ENCODE data around the gene ITSN2. TPM values are rescaled to one million over a fixed set of nuclear protein-coding genes. Genes with fewer than 3 reads are reported as not detected.

Gene ITSN2
- total and polyA plus RNA-seq, 4 donors, result 34.3 to 77.2 (median 54.5) TPM

DNA sequence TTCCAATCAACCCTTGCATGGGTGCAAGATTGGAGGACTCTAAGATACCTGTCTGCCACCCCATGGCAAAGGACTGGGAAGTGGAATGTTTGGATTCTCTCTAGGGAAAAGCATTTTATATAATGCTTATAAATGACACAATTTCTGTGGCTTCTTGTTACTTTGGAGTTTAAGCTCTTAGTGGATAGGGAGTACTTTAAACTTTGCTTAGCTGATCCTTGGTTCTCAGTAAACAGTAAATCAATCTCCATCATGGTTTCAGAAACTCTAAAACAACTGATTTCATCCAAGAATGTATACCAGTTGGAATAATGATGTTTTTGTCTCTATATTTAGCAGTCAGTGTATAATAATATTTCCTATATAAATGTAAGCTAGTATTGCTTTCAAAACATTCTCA lies 199.6 kb downstream of the ITSN2 start:
- no peaks in the 10 kb centered on the region for H3K4me1 ChIP-seq (ENCODE audit: control insufficient read depth in 5 of 5, insufficient read depth in 5 of 5, low read length in 5 of 5)
- H3K4me3 ChIP-seq, result no peak overlapping the region
- TF ChIP-seq, protein P1, sequence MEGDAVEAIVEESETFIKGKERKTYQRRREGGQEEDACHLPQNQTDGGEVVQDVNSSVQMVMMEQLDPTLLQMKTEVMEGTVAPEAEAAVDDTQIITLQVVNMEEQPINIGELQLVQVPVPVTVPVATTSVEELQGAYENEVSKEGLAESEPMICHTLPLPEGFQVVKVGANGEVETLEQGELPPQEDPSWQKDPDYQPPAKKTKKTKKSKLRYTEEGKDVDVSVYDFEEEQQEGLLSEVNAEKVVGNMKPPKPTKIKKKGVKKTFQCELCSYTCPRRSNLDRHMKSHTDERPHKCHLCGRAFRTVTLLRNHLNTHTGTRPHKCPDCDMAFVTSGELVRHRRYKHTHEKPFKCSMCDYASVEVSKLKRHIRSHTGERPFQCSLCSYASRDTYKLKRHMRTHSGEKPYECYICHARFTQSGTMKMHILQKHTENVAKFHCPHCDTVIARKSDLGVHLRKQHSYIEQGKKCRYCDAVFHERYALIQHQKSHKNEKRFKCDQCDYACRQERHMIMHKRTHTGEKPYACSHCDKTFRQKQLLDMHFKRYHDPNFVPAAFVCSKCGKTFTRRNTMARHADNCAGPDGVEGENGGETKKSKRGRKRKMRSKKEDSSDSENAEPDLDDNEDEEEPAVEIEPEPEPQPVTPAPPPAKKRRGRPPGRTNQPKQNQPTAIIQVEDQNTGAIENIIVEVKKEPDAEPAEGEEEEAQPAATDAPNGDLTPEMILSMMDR (IDR thresholded peaks at IDR 0.05; ENCODE audit: control extremely low read depth, extremely low read depth), result no peak
- no peak overlapping the region for H3K9ac ChIP-seq (ENCODE audit: insufficient read depth in 1 of 2, low read length in 2 of 2)
- no peaks in the 10 kb centered on the region for H3K9me3 ChIP-seq (ENCODE audit: control insufficient read depth in 4 of 4, insufficient read depth in 3 of 4, low read length in 3 of 4)
- no peak for ATAC-seq (ENCODE audit: insufficient read depth, low FRiP score)
- H3K36me3 ChIP-seq (ENCODE audit: control insufficient read depth in 4 of 4, insufficient read depth in 4 of 4, low read length in 4 of 4), result peaks cover 0 to 6% (median under 1%) of the 10 kb centered on the region in 4 donors
- no peak for DNase-seq
- H3K27me3 ChIP-seq (ENCODE audit: control insufficient read depth in 3 of 3, insufficient read depth in 3 of 3, low read length in 2 of 3), result no peaks in the 10 kb centered on the region
- H3K27ac ChIP-seq (ENCODE audit: low read depth in 1 of 2, low read length in 1 of 2), result no peak overlapping the region

DNA sequence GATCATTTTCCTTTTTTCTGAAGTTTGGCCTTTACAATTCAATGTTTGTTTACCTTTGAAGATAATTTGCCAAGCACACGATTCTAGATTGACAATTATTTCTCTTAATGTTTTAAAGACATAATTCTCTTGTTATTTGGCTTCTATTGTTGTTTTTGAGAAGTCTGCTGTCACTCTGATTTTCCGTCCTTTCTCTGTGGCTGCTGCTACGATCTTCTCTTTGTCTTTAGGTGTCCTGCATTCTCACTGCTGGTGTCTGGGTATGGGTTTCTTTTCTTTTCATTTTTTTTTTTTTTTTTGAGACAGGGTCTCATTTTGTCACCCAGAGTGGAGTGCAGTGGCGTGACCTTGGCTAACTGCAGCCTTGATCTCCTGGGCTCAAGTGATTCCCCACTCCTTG lies 200.6 kb downstream of the ITSN2 start:
- ATAC-seq (ENCODE audit: insufficient read depth, low FRiP score), result no peak
- no peaks in the 10 kb centered on the region for H3K4me1 ChIP-seq (ENCODE audit: control insufficient read depth in 5 of 5, insufficient read depth in 5 of 5, low read length in 5 of 5)
- WGBS, 2 donors, result 94 to 96% methylated on average over 4 of the region's 4 CpGs
- TF ChIP-seq, protein P1 (IDR thresholded peaks at IDR 0.05; ENCODE audit: control extremely low read depth, extremely low read depth), result no peak
- H3K9me3 ChIP-seq (ENCODE audit: control insufficient read depth in 4 of 4, insufficient read depth in 3 of 4, low read length in 3 of 4), result no peaks in the 10 kb centered on the region
- H3K36me3 ChIP-seq (ENCODE audit: control insufficient read depth in 4 of 4, insufficient read depth in 4 of 4, low read length in 4 of 4), result peaks cover 0 to 6% (median under 1%) of the 10 kb centered on the region in 4 donors
- no peak overlapping the region for H3K9ac ChIP-seq (ENCODE audit: insufficient read depth in 1 of 2, low read length in 2 of 2)
- no peak for DNase-seq
- no peaks in the 10 kb centered on the region for H3K27me3 ChIP-seq (ENCODE audit: control insufficient read depth in 3 of 3, insufficient read depth in 3 of 3, low read length in 2 of 3)
- H3K27ac ChIP-seq (ENCODE audit: low read depth in 1 of 2, low read length in 1 of 2), result no peak overlapping the region
- H3K4me3 ChIP-seq, result no peak overlapping the region

DNA sequence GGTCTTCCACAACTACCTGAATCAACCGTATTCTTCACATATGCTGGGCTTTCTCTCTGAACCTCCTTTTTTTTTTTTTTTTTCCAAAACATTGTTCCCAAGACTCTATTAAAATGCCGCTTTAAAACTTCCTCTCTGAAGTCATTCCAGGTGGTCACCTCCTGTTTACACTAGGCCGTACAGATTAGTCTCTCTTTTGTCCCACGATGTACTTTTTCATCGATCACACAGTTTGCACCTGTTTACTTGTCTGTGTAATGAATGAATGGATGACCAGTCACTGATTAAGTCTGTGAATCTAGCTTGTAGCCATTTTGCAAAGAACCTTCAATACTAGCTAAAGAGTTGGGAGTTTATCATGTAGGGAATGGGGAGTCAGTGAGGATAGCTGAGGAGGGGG lies 202.2 kb downstream of the ITSN2 start:
- no peak for ATAC-seq (ENCODE audit: insufficient read depth, low FRiP score)
- no peaks in the 10 kb centered on the region for H3K9me3 ChIP-seq (ENCODE audit: control insufficient read depth in 4 of 4, insufficient read depth in 3 of 4, low read length in 3 of 4)
- H3K4me1 ChIP-seq (ENCODE audit: control insufficient read depth in 5 of 5, insufficient read depth in 5 of 5, low read length in 5 of 5), result no peaks in the 10 kb centered on the region
- 78 to 84% methylated on average over 5 of the region's 5 CpGs for WGBS, 2 donors
- H3K27ac ChIP-seq (ENCODE audit: low read depth in 1 of 2, low read length in 1 of 2), result no peak overlapping the region
- H3K27me3 ChIP-seq (ENCODE audit: control insufficient read depth in 3 of 3, insufficient read depth in 3 of 3, low read length in 2 of 3), result no peaks in the 10 kb centered on the region
- H3K9ac ChIP-seq (ENCODE audit: insufficient read depth in 1 of 2, low read length in 2 of 2), result no peak overlapping the region
- DNase-seq, result no peak
- H3K4me3 ChIP-seq, result no peak overlapping the region
- TF ChIP-seq, protein P1 (IDR thresholded peaks at IDR 0.05; ENCODE audit: control extremely low read depth, extremely low read depth), result no peak
- H3K36me3 ChIP-seq (ENCODE audit: control insufficient read depth in 4 of 4, insufficient read depth in 4 of 4, low read length in 4 of 4), result peaks cover 0 to 6% (median 2%) of the 10 kb centered on the region in 4 donors

DNA sequence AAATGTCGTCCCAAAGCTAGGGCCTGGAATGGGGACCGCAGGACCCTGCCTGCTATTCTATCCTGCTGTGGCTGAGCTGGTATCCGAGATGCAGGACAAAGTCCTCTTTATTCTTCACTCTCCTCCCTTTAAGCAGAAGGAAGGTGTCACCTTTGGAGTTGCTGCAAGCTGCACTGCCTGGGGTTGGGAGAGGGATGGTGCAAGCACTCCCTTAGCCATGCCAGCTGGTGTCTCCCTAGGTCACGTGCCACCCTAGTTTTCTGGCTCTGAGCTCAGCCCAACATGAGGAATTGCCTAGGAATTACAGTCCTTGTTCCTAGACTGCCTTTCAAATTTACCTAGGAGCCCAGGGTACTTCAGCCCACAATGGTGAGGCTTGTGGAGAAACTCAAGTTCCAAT lies 206.9 kb downstream of the ITSN2 start:
- no peak for DNase-seq
- Histone ChIP-seq H3K27me3 (ENCODE audit: control insufficient read depth in 3 of 3, insufficient read depth in 3 of 3, low read length in 2 of 3) (no peaks in the 10 kb centered on the region), H3K27ac (ENCODE audit: low read depth in 1 of 2, low read length in 1 of 2) (no peak overlapping the region), H3K4me3 (no peak overlapping the region), H3K4me1 (ENCODE audit: control insufficient read depth in 5 of 5, insufficient read depth in 5 of 5, low read length in 5 of 5) (no peaks in the 10 kb centered on the region), H3K36me3 (ENCODE audit: control insufficient read depth in 4 of 4, insufficient read depth in 4 of 4, low read length in 4 of 4) (peaks cover 0 to 6% (median 2%) of the 10 kb centered on the region in 4 donors), H3K9ac (ENCODE audit: insufficient read depth in 1 of 2, low read length in 2 of 2) (no peak overlapping the region), H3K9me3 (ENCODE audit: control insufficient read depth in 4 of 4, insufficient read depth in 3 of 4, low read length in 3 of 4) (no peaks in the 10 kb centered on the region)
- TF ChIP-seq, protein P1 (IDR thresholded peaks at IDR 0.05; ENCODE audit: control extremely low read depth, extremely low read depth), result no peak
- no peak for ATAC-seq (ENCODE audit: insufficient read depth, low FRiP score)
- 94 to 96% methylated on average over 4 of the region's 4 CpGs for WGBS, 2 donors
